Pons (tissue), 1 donor: ENCODE data around the gene TET3.

Experiments used
- DNase-seq: peaks from one replicate; pipeline ENCODE4 v3.0.0-alpha.2; 2016; ENCODE audit warnings: low spot score

Gene TET3

GRCh38 chr2:74005786-74006185 is 21.1 kb downstream of the TET3 start:
- no peak for DNase-seq

GRCh38 chr2:74006459-74006858 is 21.7 kb downstream of the TET3 start:
- DNase-seq, result peak; percentile 48

- DNase-seq, result peak; percentile 31
These were observed 22.4 kb downstream of the TET3 start for GRCh38 chr2:74007121-74007520.

- no peak for DNase-seq
These were observed 23.0 kb downstream of the TET3 start for GRCh38 chr2:74007711-74008110.

GRCh38 chr2:74008761-74009395 is 24.2 kb downstream of the TET3 start:
- no peak for DNase-seq

GRCh38 chr2:74009577-74009976 is 24.9 kb downstream of the TET3 start:
- DNase-seq, result no peak

- DNase-seq, result no peak
These were observed 25.4 kb downstream of the TET3 start for GRCh38 chr2:74010087-74010541.

GRCh38 chr2:74011246-74011645 is 26.5 kb downstream of the TET3 start:
- DNase-seq, result no peak

GRCh38 chr2:74014813-74015212 is 30.1 kb downstream of the TET3 start:
- no peak for DNase-seq

GRCh38 chr2:74017223-74017622 is 32.5 kb downstream of the TET3 start:
- no peak for DNase-seq

- no peak for DNase-seq
These were observed 34.8 kb downstream of the TET3 start for GRCh38 chr2:74019516-74019915.

- DNase-seq, result peak; percentile 61
These were observed 36.1 kb downstream of the TET3 start for GRCh38 chr2:74020702-74021406.

GRCh38 chr2:74021407-74021755 is 36.7 kb downstream of the TET3 start:
- DNase-seq, result no peak

- DNase-seq, result no peak
These were observed 39.5 kb downstream of the TET3 start for GRCh38 chr2:74024216-74024615.

- DNase-seq, result no peak
These were observed 41.4 kb downstream of the TET3 start for GRCh38 chr2:74025971-74026612.

- DNase-seq, result no peak
These were observed 42.1 kb downstream of the TET3 start for GRCh38 chr2:74026687-74027241.

GRCh38 chr2:74027496-74027895 is 42.8 kb downstream of the TET3 start:
- DNase-seq, result no peak

GRCh38 chr2:74028290-74028689 is 43.6 kb downstream of the TET3 start:
- no peak for DNase-seq

GRCh38 chr2:74028741-74029140 is 44.0 kb downstream of the TET3 start:
- no peak for DNase-seq

- no peak for DNase-seq
These were observed 45.1 kb downstream of the TET3 start for GRCh38 chr2:74029714-74030397.

- DNase-seq, result no peak
These were observed 46.5 kb downstream of the TET3 start for GRCh38 chr2:74031221-74031620.

GRCh38 chr2:74031959-74032287 is 47.2 kb downstream of the TET3 start:
- DNase-seq, result no peak

- no peak for DNase-seq
These were observed 48.7 kb downstream of the TET3 start for GRCh38 chr2:74033375-74033774.
